ENCODE results near the gene SMURF1.

DNA sequence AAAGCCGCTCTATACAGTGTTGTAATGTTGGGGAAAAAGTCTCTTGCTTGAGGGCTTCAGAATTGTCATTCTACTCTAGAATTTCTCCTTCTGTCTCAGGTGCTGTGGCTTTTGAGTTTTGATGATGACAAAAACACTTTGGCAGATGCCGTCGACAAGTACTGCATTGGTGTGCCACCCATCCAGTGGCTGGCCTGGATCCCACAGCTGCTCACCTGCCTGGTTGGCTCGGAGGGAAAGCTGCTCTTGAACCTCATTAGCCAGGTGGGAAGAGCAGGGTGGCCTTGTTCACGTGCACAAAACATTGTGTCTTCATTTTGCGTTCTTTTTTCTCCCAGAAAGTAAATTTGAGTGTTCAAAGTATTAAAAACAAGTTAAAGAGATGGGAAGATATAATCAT lies 153.6 kb downstream of the SMURF1 start:
- no peak for TF ChIP-seq TAF1 (IDR thresholded peaks at IDR 0.05; ENCODE audit: borderline replicate concordance, insufficient read depth, low read length)
- TF ChIP-seq, protein P1, sequence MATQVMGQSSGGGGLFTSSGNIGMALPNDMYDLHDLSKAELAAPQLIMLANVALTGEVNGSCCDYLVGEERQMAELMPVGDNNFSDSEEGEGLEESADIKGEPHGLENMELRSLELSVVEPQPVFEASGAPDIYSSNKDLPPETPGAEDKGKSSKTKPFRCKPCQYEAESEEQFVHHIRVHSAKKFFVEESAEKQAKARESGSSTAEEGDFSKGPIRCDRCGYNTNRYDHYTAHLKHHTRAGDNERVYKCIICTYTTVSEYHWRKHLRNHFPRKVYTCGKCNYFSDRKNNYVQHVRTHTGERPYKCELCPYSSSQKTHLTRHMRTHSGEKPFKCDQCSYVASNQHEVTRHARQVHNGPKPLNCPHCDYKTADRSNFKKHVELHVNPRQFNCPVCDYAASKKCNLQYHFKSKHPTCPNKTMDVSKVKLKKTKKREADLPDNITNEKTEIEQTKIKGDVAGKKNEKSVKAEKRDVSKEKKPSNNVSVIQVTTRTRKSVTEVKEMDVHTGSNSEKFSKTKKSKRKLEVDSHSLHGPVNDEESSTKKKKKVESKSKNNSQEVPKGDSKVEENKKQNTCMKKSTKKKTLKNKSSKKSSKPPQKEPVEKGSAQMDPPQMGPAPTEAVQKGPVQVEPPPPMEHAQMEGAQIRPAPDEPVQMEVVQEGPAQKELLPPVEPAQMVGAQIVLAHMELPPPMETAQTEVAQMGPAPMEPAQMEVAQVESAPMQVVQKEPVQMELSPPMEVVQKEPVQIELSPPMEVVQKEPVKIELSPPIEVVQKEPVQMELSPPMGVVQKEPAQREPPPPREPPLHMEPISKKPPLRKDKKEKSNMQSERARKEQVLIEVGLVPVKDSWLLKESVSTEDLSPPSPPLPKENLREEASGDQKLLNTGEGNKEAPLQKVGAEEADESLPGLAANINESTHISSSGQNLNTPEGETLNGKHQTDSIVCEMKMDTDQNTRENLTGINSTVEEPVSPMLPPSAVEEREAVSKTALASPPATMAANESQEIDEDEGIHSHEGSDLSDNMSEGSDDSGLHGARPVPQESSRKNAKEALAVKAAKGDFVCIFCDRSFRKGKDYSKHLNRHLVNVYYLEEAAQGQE (IDR thresholded peaks at IDR 0.05; ENCODE audit: insufficient read depth in 1 of 2, low read depth in 2 of 2, low read length in 2 of 2) = no peak

Measured in PFSK-1 (cell line).